ENCODE data around the gene TARM1.

The TARM1 gene

DNA sequence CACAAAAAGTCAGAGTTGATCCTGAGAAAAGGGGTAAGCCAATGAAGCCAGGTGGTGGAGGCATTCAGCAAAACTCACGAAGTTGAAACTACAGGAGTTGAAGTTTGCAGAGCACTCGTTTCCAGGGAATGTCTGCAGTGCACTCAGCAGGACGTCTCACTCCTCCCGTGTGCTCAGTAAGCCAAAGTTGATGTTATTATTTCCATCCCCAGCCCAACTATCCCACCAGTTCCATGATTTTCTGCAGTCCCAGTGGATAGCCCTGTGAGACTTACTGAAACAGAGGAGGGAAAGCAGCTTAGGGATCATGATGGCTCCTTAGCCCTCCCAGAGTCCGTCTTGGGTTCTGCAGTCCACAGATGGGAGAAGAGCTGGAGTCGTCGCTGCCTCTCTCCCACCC lies at the start of gene TARM1:
TSS of gene TARM1 (minus strand) at position 334 of the 400 bp plus-strand sequence. CDS start at position 309, 25 bp downstream.
- no peak for DNase-seq (ENCODE audit: low read depth)

- no peak for DNase-seq (ENCODE audit: low read depth)
These were observed 48.4 kb upstream of the TARM1 start for GRCh38 chr19:54129617-54129996.

DNA sequence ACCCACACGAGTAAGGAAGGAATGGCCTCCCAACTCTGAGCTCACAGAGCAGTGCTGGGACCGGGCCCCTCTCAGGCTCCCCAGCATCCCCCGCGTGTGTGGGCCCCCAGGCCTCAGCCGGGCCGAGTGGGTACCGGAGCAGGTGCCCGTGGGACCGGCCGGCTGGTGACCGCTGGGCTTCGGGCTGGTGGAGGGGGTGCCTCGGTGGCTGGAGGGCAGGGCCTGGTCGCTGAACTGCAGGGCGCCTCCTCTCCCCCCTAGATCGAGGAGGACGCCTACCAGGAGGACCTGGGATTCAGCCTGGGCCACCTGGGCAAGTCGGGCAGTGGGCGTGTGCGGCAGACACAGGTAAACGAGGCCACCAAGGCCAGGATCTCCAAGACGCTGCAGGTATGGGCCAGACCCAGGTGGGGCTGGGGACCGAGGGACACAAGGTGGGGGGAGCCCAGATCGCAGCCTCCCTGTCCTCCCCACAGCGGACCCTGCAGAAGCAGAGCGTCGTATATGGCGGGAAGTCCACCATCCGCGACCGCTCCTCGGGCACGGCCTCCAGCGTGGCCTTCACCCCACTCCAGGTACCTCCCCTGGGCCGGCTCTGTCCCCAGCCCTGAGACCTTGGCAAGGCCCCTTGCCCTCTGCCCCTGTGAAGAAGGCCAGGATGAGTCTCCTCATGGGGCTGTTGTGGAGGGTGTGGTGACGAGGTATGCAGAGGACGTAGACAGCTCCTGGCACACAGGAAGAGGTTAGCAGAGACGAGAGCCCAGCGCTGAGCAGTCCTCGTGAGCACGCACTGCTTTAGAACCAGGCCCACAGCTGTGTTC lies 47.8 kb upstream of the TARM1 start:
- no peak for DNase-seq (ENCODE audit: low read depth)

DNA sequence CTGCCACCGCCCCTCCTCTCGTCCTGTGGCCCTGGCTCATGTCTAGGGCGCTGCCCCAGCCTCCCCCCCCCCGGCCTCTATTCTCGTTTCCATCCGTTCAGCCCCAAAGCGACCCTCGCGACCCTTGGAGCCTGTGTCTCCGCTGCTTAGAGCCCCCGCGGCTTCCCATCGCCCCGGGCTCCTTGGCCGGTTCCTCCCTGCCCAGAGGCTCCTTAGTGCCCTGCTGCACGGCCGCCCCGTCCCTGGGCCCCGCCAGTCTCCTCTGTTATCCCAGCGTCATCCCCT lies 47.2 kb upstream of the TARM1 start:
- DNase-seq (ENCODE audit: low read depth) = no peak

GRCh38 chr19:54127688-54128440 lies 46.7 kb upstream of the TARM1 start:
- no peak for DNase-seq (ENCODE audit: low read depth)

DNA sequence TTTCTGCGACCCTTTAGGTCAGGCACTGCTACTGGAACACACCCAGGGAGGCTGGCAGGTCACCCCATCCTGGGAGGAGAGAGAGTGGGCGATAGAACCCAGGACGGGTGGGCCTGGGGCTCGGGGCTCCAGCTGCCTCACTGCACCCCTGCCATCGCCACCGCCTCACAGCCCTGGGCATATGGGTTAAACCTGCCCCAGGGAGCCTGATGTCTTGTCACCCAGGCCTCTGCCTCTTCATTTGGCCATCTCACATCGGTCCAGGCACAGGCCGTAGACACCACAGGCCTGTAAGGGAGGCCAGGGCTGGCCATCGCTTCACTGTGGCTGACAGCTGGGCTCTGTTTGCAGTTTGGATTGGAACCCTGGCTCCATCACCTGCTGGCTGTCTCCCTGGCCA lies 44.5 kb upstream of the TARM1 start:
- no peak for DNase-seq (ENCODE audit: low read depth)

- no peak for DNase-seq (ENCODE audit: low read depth)
These were observed 43.2 kb upstream of the TARM1 start for GRCh38 chr19:54124393-54124792.

GRCh38 chr19:54123682-54124081 lies 42.5 kb upstream of the TARM1 start:
- no peak for DNase-seq (ENCODE audit: low read depth)

DNA sequence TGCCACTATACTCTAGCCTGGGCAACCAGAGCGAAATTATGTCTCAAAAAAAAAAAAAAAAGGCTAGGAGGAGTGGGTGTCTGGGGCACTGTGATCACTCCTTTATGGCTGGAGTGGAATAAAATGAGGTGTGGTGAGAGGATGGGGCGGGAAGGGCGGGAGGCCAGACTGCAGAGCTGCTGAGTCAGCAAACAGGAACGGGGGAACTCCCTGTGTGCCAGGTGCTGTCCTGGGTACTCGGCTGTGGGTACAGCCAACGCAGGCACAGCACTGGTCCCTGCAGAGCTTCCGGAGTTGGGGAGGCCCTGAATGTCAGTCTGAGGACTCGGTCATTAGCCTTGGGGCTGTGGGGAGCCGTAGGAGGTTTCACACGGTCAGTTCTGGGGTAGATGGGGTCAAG lies 40.1 kb upstream of the TARM1 start:
- DNase-seq (ENCODE audit: low read depth) = no peak

GRCh38 chr19:54115109-54116063 lies 34.2 kb upstream of the TARM1 start, which contains the start of the genes PRPF31 and TFPT:
Gene PRPF31, plus strand, starts transcription at chr19:54115754. Its CDS starts 2,525 bp downstream, at chr19:54118279.
Gene TFPT, minus strand, starts transcription at chr19:54115657. Its CDS starts 388 bp downstream, at chr19:54115269.
- peak; percentile 91 for DNase-seq (ENCODE audit: low read depth)

DNA sequence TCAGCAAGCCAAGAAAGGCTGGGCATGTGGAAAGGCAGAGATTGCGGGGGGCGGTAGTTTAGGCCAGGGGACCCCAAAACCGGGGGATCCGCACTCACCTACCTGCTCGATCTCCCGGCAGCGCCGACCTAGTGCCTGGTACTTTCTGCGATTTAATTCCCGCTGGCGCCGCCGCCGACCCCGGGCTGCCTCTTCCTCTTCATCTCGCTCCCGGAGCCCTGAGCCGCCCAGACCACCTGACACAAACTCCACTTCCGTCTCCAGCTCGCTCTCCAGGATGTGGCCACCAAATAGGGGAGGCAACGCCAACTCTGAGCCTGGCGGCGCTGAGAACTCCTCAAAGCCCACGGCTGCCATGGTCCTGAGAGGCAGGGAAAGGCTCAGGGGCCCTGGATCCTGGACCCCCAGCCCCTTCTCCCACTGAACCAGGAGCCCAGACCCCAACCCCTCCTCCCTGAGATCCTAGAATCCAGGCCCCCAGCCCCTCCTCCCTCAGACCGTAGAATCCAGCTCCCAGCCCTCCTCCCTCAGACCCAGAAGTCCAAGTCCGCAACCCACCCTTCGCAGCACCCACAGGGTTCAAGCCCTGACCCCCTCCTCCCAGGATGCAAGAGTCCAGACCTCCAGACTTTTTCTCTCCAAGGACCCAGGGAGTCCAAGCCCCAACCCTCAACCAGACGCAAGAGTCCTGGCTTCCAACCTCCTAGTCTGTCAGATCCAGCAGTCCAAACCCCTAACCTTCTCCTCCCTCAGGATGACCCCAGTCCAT lies 33.4 kb upstream of the TARM1 start:
- DNase-seq (ENCODE audit: low read depth) = no peak

GRCh38 chr19:54109651-54110050 lies 28.5 kb upstream of the TARM1 start:
- no peak for DNase-seq (ENCODE audit: low read depth)

DNA sequence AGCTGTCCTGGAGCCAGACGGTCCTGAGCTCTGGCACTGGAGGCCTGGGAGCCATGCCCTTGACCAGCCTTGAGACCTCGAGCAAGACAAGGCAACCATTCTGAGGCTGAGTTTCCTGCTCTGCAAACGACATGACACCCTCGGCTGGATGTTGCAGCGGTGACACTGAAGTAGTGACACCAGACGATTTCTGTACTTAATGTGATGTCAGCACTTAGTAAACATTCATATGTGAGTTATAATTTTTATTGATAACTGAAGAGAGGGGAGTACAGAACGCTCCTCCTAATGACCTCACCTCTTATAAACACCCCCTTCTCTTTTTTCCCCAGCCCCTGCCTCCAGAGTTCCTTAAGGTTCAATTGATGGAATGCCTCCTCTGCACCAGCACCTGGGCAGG lies 27.3 kb upstream of the TARM1 start:
- no peak for DNase-seq (ENCODE audit: low read depth)

DNA sequence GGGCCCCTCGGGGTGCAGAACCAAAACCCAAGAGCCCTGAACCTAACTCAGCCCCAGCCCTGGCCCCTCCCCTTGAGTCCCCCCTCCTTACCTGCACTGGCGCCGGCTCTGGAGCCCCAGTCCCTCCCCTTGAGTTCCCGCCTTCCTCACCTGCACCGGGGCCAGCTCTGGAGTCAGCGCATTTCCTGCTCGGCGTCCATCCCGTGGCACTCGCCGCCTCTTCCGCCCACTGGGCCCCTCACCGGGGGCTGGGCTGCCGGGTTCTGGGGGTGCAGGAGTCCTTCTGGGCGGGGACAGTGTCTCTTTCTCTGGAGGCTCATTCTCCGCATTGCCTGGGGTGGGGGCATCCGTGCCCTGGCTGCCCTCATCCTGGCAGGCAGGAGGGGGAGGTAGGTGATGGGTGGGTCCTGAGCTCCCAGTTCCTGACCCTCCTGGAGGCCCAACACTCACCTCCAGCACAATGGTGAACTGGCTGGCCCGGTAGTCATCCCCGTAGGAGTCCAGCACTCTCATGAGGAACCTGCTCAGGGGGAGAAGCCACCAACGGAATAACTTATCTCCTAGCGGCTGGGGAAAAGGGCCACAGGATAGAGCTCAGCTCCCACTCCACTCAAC lies 26.8 kb upstream of the TARM1 start:
- no peak for DNase-seq (ENCODE audit: low read depth)

GRCh38 chr19:54106716-54107115 lies 25.6 kb upstream of the TARM1 start:
- DNase-seq (ENCODE audit: low read depth) = no peak

GRCh38 chr19:54105796-54106195 lies 24.6 kb upstream of the TARM1 start:
- DNase-seq (ENCODE audit: low read depth) = no peak

DNA sequence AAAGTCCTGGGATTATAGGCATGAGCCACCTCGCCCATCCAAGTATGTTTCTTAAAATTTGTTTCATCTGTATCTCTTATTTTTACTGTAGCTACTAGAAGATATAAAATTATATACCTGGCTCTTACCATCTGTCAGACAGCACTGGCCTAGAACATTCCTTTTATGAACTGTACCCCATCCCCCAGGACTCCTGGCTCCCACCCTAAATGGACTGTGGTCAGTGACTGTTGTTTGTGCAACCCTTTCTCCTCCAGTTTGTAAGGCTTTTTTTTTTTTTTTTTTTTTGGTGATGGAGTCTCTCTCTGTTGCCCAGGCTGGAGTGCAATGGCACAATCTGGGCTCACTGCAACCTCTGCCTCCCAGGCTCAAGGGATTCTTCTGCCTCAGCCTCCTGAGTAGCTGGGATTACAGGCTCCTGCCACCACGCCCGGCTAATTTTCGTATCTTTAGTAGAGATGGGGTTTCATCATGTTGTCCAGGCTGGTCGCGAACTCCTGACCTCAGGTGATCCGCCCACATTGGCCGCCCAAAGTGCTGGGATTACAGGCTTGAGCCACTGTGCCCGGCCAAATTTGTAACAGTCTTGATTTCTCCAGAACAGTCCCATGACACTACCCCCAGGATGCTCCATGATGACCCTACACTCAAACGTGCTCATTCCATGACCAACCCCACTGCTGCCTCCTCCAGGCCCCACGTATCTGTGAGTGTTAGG lies 24.0 kb upstream of the TARM1 start:
- DNase-seq (ENCODE audit: low read depth) = no peak

DNA sequence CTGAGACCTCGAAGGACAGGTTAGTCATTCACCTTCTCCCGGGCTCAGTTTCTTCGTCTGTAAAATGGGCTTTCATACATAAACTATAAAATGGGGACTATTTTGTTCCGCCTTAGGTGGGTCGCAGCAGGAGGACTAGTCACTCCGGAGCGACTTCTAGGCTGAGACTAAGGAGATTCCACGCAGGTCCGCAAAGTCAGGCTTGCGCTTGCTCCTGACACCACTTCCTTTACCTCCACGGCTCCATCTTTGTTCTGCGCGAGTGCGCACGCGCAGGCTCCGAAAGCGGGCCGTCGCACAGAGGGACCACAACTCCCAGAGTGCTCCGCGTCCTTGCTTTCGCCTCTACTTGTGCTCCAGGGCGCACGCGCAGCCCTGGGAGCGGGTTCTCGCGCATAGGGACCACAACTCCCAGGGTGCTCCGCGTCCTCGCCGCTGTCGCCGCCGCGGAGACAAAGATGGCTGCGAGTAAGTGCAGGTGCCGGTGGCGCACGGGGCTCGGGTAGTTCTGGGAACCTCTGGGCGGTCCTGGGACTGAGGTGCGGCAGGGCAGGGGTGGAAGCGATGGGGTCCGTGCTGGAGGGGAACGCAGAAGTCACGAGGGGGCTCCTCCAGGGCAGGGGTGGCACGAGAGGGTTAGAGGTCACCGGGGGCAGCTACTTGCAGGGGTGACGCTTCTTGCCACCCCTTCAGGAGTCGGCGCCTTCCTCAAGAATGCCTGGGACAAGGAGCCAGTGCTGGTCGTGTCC lies 21.4 kb upstream of the TARM1 start, which contains the start of gene NDUFA3:
TSS of gene NDUFA3 (plus strand) at position 435 of the 749 bp plus-strand sequence. CDS start at position 459, 24 bp downstream.
- DNase-seq (ENCODE audit: low read depth) = peak; percentile 86

DNA sequence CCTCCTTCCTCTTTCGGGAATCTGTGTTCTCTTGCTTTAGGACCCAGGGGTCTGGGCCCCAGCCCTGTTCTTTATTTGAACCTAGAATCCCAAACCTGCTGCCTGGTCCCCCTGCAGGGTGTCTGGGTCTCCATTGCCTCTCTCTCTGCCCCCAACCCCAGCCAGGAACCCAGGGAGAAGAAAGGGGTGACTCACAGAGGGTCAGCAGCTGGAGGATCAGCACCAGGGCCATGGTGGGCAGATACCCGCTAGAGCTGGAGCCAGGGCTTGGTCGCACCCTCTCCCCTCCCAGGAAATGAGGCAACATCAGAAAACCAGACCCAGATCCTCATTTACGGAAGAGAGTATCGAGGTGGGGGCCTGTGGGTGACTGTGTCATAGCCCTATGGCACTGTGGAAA lies 19.4 kb upstream of the TARM1 start, which contains the start of gene OSCAR:
TSS of gene OSCAR (minus strand) at position 243 of the 400 bp plus-strand sequence. CDS start at position 232, 11 bp downstream.
- no peak for DNase-seq (ENCODE audit: low read depth)

All from GM04503 (cell line).